Left lung (tissue), 10 donors: Measurements from ENCODE around the gene EPB41. TPM values are rescaled to one million over a fixed set of nuclear protein-coding genes. Genes with fewer than 3 reads are reported as not detected.
"Not testable (repeated sequence)": the region's sequence is repeated elsewhere in the genome, so short reads cannot be mapped to it uniquely, and the experiment has no call there.

Experiments used
- ATAC-seq: fragments of 200-7000 bp; cut with Tn5 transposase; one replicate; pipeline ENCODE4 v1.9.1; 2020; ENCODE audit warnings: moderate library complexity
- DNase-seq, 4 donors: peaks; one replicate each; pipeline ENCODE4 v3.0.0-alpha.2; 2013 to 2020
- H3K27ac ChIP-seq, 2 donors: fragments of 200-600 bp; sonication (generic) in 1 of 2; one replicate each; pipeline versions ENCODE4 v1.5.0 to v1.8.0; 2020 to 2021
- H3K27me3 ChIP-seq, 2 donors: fragments of 200-600 bp; sonication (generic) in 1 of 2; one replicate each; pipeline versions ENCODE4 v1.5.0 to v1.8.0; 2020 to 2021
- H3K36me3 ChIP-seq, 2 donors: fragments of 200-600 bp; sonication (generic) in 1 of 2; one replicate each; pipeline versions ENCODE4 v1.5.0 to v1.8.0; 2020 to 2021
- H3K4me1 ChIP-seq, 2 donors: fragments of 200-600 bp; one replicate each; pipeline ENCODE4 v1.8.0; 2021
- H3K4me3 ChIP-seq, 2 donors: fragments of 200-600 bp; sonication (generic) in 1 of 2; one replicate each; pipeline versions ENCODE4 v1.5.0 to v1.8.0; 2020 to 2021; ENCODE audit warnings: mild to moderate bottlenecking in 1 of 2
- H3K9me3 ChIP-seq, 2 donors: fragments of 200-600 bp; sonication (generic) in 1 of 2; one replicate each; pipeline versions ENCODE4 v1.5.0 to v1.8.0; 2020 to 2021
- CTCF ChIP-seq, 2 donors: fragments of 200-600 bp; sonication (generic) in 1 of 2; IDR thresholded peaks; one replicate each; pipeline versions ENCODE4 v1.5.0 to v1.8.0; 2021; ENCODE audit warnings: antibody characterized with exemption in 2 of 2
- intact Hi-C, 2 donors: fragments of 100-400 bp; cut with DNase I; formaldehyde crosslinking; loops; one replicate each; pipeline versions ENCODE4 v1.11.2 to v1.14.2; 2022
- polyA plus RNA-seq, 6 donors: library from polyadenylated mRNA; unstranded; fragments of 120-200 nt; gene quantifications; one replicate each; pipeline ENCODE4 v1.2.1, GENCODE V29; 2013; ENCODE audit not compliant: insufficient read length in 6 of 6
- total RNA-seq, 2 donors: library from RNA; stranded (reverse); fragmentation: NEBNext Ultra II Directional; extraction: Animal tissue kit (Norgen Biotek cat#: 25700); gene quantifications; one replicate each; pipeline ENCODE4 v1.2.1, GENCODE V29; 2021
- donor health status: DM: no; HTN: yes; CAD: no.
- donor health status: DM: no; HTN: no; CAD: no.

The EPB41 gene
- total and polyA plus RNA-seq, 8 donors = 41.4 to 56.1 (median 45.7) TPM

DNA sequence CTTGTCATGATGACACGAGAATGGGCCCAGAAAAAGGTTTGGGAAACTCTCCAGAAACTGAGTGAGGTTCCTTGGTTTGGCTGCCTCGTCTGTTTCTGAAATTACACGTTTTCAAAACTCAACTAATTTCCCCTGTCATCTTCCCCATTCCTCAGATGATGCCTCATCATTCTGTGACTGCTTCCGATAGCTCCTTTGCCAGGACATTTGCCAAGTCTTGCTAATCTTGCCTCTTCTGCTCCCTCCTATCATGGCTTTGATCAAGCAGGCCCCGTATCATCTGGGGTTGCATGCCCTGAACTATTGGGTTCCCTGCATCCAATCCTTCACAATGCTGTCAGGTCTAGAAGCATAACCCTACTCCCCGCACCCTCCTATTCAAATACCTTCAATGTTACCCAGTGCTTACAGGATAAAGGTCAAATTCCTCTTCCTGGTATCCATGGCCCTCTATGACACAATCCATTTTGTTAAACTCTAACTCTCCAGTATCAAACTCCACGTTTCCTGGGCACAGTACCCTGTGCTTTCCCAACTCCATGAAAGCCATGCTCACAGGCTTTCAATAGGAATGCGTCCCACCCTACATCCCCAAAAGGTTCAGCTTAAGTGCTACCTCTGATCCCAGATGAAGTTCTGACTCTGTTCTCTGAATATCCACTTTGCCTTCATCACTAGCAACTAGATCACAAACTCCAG, 231.5 kb downstream of the EPB41 start:
- Histone ChIP-seq H3K4me1 (no peaks in the 10 kb centered on the region), H3K27ac (no peak overlapping the region), H3K4me3 (no peak overlapping the region), H3K9me3 (no peaks in the 10 kb centered on the region), H3K36me3 (peaks cover 4 to 83% of the 10 kb centered on the region in 2 donors), H3K27me3 (no peaks in the 10 kb centered on the region)
- no peak for TF ChIP-seq CTCF (IDR thresholded peaks at IDR 0.05)
- intact Hi-C loops = no loop called here
- ATAC-seq (no peak), DNase-seq (no peak)

- Histone ChIP-seq H3K4me1 (no peaks in the 10 kb centered on the region), H3K9me3 (no peaks in the 10 kb centered on the region), H3K27me3 (no peaks in the 10 kb centered on the region), H3K27ac (no peak overlapping the region), H3K4me3 (no peak overlapping the region), H3K36me3 (peaks cover 5 to 100% of the 10 kb centered on the region in 2 donors)
- DNase-seq (no peak), ATAC-seq (no peak)
- TF ChIP-seq CTCF (IDR thresholded peaks at IDR 0.05) = no peak
- intact Hi-C loops = no loop called here
These were observed 234.5 kb downstream of the EPB41 start for GRCh38 chr1:29148656-29149491.

DNA sequence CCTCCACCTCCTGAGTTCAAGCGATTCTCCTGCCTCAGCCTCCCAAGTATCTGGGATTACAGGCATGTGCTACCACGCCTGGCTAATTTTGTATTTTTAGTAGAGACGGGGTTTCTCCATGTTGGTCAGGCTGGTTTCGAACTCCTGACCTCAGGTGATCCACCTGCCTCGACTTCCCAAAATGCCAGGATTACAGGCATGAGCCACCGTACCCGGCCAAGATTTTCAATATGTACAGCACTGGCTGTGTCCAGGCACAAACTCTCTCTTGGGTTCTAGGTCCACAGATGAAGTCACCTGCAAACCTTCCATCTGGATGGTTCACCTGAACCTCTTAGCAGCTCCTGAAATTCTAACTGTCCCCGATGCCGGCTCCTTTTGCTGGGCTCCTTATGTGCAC, 236.0 kb downstream of the EPB41 start:
- H3K36me3 ChIP-seq = peaks cover 9 to 100% of the 10 kb centered on the region in 2 donors

GRCh38 chr1:29152046-29152805, 237.9 kb downstream of the EPB41 start:
- no peak for DNase-seq
- H3K36me3 ChIP-seq = peaks cover 9 to 100% of the 10 kb centered on the region in 2 donors

More for the DNA sequence above, 236.0 kb downstream of the EPB41 start:
- H3K27me3 ChIP-seq, H3K9me3 ChIP-seq, H3K4me1 ChIP-seq, DNase-seq, H3K4me3 ChIP-seq, ATAC-seq, H3K27ac ChIP-seq, intact Hi-C loops: not testable (repeated sequence)

More at GRCh38 chr1:29152046-29152805, 237.9 kb downstream of the EPB41 start:
- Histone ChIP-seq H3K4me1 (peaks cover 4 to 11% of the 10 kb centered on the region in 2 donors), H3K27me3 (no peaks in the 10 kb centered on the region), H3K27ac (no peak overlapping the region), H3K4me3 (no peak overlapping the region), H3K9me3 (no peaks in the 10 kb centered on the region)
- intact Hi-C loops = no loop called here
- no peak for ATAC-seq
- no peak for TF ChIP-seq CTCF (IDR thresholded peaks at IDR 0.05)
